SH-SY5Y (cell line): ENCODE results near the gene EDEM3.

Experiments
- GATA2 ChIP-seq: IDR thresholded peaks from 2 replicates; pipeline ENCODE4 v1.6.1; 2011; ENCODE audit warnings: mild to moderate bottlenecking, low read depth, low read length
- GATA3 ChIP-seq: IDR thresholded peaks from 2 replicates; pipeline ENCODE4 v1.6.1; 2011; ENCODE audit warnings: low read depth, mild to moderate bottlenecking, low read length, moderate library complexity

The EDEM3 gene, protein sequence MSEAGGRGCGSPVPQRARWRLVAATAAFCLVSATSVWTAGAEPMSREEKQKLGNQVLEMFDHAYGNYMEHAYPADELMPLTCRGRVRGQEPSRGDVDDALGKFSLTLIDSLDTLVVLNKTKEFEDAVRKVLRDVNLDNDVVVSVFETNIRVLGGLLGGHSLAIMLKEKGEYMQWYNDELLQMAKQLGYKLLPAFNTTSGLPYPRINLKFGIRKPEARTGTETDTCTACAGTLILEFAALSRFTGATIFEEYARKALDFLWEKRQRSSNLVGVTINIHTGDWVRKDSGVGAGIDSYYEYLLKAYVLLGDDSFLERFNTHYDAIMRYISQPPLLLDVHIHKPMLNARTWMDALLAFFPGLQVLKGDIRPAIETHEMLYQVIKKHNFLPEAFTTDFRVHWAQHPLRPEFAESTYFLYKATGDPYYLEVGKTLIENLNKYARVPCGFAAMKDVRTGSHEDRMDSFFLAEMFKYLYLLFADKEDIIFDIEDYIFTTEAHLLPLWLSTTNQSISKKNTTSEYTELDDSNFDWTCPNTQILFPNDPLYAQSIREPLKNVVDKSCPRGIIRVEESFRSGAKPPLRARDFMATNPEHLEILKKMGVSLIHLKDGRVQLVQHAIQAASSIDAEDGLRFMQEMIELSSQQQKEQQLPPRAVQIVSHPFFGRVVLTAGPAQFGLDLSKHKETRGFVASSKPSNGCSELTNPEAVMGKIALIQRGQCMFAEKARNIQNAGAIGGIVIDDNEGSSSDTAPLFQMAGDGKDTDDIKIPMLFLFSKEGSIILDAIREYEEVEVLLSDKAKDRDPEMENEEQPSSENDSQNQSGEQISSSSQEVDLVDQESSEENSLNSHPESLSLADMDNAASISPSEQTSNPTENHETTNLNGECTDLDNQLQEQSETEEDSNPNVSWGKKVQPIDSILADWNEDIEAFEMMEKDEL

DNA sequence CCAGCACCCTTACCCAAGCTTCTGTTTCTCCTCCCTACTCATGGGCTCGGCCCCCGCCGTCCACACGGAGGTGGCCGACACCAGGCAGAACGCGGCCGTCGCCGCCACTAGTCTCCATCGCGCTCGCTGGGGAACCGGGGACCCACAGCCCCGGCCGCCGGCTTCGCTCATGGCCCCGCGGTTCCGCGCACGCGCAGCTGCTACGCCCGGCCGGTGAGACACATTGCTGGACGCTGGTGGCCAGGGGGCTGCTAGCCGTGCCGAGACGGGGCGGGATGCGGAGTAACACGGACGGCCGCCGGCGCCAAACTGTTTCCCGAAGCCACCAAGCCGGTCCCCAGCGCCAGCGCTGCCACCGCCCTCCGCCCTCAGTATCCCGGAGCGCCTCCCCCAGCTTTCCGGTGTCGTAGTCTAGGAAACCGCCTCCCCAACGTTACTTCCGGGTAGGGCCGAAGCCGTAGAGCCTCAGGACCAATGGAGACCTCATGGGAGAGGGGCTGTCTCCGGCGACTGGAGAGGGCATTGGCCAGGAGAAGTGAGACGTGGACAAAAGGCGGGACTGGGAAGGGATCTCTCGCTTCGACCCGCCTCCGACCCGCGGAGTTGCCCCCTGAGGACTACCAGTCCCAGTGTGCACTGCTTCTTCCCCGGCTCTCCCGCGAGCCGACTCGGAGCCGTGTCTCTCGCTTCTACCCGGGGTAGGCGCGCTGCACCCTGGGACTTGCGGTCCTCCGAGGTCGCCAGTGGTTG is at the start of gene EDEM3:
Gene EDEM3, minus strand, starts transcription at position 383 of the 750 bp plus-strand sequence. Its CDS starts 212 bp downstream, at position 171.
- 0 out of 2 replicates have a peak, but pooled peaks have one; percentile 11 for TF ChIP-seq GATA2
- TF ChIP-seq GATA3, result no peak

DNA sequence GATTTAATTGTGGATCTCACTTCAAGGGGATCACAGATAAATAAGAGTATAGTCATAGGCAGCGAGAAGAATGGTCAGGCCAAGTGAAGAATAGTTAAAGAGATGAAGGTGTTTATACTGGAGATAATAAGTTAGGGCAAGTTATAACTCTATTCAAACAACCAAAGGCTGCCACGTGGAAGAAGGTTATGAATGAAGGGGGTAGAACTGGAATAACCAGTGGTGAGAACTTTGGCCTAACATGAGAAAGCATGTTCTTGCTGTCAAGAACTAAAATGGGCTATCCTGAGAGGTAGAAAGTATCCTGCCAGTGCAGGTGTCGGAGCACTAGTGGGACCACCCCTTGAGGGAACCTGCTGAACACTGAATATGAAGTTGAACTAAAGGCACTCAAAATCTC is 49.6 kb upstream of the EDEM3 start:
- no peak for TF ChIP-seq GATA3
- no peak for TF ChIP-seq GATA2

DNA sequence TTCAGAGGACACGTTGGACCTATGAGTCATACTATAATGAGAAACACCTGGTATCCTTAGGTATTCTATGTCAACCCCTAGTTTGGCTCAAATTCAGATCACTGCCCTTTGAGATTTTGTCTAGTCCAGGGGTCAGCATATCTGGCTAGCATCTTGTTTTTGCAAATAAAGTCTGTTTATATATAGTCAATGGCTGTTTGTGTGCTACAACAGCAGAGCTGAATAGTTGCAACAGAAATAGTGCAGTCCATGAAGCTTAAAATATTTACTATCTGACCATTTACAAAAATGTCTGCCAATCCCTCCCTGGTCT is 48.5 kb upstream of the EDEM3 start:
- TF ChIP-seq GATA2 (peak; percentile 21; the same call in 1 of the 2 replicates), GATA3 (no peak)

DNA sequence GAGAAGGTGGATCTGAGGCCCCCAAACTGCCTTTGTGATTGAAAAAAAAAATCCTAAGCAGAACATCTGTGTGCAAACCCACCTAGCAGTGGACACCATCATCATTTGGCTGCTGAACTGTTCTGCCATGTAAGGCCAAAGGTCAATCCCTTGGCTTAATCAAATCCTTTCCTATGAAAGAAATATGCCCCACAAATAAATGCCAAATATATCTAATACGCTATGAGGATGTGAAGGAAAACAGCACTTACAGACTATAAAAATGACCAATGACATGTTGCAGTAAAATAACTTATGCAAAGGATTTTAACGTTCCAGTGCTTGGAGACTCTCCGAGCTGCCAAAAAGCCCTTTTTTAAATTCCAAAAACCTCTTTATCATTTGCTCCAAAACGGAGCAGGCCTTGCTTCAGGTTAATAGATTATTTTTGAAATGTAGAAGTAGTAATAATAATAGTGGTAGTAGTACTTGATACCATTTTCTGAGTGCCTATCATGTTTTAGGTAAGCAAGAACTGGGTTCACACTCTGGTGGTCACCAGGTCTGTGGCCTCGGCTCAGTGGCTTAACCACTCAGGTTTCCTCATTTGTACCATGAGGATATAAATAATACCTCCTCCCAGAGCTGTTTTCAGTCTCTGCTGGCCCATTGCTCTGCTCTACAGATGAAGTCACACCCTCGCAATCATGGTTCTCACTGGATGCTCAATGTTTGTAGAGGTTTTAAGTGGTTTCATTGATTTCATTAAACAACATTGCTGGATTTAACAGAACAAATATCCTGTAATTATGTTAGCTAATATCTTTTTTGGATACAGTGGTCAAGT is 47.9 kb upstream of the EDEM3 start:
- no peak for TF ChIP-seq GATA3

DNA sequence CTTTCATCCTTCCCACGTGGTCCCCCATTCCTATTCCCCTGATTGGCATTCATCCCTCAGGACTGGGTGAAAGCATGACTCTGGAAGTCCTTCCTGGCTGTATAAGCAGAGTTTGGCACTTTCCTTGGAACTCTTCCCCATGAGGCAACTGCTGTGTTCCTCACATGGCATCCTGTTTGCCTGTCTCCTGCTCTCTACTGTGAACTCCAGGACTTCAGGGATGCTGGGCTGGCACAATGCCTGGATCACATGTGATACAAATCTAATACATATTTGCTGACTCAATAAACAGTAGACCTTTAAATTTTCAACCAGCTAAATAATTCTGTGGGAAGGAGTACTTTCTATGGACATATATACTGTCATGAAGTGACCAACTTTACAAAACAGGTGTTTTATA is 46.8 kb upstream of the EDEM3 start:
- TF ChIP-seq GATA2 (no peak), GATA3 (no peak)

DNA sequence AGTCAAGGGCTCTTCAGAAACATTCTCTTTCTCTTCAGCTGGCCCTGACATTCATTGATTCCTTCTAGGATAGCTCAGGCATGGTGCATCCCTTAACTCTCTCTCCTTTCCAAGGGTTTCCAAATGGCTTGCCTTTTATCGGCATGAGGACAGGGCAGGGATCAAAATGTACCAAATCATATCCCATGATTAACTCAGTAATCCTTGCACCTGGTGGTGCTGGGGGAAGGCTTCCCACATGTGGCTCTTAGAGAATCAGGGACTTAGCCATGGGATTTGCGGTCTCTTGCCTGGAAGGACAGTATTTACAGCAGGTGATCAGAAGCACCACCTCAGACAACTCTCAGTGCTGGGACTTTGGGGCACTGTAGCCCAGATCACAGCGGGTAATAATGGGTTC is 46.2 kb upstream of the EDEM3 start:
- TF ChIP-seq GATA3 (no peak), GATA2 (no peak)

DNA sequence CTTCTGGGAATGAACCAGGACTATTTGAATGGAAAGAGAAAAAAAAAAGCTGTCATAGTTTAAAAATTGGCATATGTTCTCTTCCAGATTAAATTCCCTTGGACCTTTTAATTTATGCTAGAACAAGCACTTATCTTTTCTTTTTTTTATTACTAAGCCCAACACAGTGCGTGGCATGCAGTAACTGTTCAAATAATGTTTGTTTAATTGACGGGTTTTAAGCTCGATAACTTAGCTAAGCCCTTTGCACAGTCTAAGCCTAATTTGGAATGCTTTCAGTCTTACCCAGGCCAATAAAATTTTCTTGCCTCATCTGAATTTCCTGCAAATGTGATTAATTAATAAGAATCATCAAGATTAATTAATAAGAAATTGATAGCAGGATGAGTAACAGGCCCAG is 39.3 kb upstream of the EDEM3 start:
- TF ChIP-seq GATA3 (no peak), GATA2 (no peak)

DNA sequence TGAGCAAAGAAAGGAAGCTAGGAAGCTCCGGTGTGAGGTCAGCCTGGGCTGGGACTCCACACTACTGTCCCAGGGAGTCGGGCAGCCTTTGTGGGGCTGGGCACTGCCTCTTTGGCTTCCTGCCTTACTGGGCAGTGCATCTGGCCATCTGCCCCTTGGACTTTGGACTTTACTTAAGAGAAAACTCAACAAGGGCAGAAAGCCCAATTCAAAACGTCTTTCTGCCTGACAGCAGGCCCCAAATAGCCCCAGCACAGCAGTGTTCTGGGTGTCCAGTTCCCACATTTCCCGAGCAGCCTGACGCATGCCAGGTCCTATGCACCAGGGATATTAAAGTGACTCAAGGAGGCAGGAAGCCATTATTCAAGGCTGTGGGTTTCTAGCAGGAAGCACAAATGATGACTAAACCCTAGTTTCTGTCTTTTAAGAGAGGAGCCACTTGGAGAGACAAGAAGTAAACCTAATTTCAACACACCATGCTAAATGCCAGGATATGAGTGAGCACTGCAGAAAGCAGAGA is 37.9 kb upstream of the EDEM3 start:
- no peak for TF ChIP-seq GATA3
- TF ChIP-seq GATA2, result no peak

DNA sequence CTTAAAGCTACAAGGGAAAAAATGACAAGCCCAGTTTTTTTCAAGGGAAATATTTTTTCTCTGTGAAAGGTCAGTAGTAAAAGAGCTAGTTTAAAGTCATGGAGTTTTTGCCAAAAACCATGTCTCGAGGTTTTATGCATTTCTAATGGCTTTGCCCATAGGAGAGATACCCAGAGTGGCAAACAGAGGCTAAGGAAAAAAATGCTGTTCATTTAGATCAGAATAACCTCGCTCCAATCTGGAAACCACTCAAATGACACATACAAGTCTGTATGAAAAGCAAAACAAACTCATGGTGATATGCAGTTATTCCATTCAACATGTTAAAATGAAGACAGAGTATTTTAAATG is 36.9 kb upstream of the EDEM3 start:
- no peak for TF ChIP-seq GATA3
- TF ChIP-seq GATA2, result no peak

DNA sequence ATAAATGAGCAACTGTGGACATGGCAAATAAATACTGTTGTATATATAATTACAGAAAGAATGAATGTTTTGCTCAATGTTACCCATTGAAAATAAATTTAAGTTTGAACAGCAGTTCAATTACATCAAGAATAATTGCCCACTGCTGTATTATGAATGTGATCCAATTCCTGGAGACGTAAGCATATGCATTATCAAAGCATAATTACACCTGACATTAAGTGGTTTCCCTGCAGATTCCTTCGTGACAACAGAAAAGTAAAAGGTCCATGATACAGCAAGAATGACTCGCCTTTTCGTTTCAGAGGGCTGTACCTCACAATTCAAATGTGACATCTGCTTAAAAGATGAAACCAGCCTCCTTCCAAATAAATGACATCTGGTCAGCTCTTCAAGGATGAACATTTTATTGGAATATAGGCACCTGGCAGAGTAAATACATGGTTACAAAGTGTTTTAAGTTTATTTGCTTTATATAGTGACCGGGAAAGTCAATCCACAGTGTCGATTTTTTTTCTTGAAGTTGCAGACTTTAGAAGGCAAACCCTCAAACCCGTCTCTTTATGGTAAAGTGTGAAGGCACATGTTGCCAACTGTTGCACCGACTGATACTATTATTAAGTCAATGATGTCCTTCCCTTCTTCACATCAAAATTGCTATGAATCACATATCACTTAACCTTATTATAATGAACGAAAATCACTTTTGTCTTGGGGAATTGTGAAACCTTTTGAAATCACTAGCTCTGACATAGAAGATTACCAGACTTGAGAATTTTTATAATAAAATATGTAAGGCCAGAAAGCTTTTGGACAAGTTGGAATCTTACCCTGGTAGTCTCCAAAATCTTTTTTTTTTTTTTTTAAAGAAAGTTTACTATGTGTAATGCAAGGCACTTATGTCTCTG is 36.2 kb upstream of the EDEM3 start:
- no peak for TF ChIP-seq GATA2
- no peak for TF ChIP-seq GATA3

DNA sequence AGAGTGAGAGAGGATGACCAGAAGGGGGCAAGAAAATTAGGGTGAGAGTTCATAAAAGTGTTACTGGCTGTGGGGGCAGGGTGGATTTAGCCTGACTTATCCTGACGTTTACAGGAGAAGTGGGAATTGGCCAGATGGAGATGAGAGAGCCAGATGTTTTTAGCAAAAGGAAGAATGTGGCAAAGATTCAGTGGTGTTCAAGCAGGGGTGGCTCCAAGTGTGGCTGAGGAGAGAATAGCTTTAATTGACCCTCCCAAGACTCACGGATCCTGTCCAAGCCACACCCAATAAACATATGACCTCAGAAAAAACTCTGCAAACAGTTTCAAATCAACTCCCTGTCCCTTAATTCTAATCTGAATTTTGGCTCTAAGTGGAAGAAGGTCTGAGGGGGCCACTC is 35.2 kb upstream of the EDEM3 start:
- no peak for TF ChIP-seq GATA2
- no peak for TF ChIP-seq GATA3

DNA sequence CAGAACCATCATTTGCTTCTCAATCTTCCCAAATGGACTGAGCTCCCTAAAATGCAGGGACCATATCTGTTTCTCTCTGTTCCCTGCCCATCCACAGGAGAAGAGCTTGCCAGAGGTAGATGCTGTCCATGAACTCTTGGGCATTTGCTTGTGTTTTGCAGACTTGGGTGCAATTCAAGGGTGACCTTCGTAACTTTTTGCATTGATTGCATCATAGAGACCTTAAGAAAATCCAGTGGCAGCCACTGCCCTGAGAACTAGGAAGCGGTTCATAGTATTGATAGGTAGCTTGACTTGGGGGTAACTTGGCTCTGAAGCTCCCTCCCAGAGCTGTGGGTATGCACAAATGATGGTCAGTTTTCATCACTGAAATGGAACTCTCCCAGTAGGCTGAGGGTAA is 34.3 kb upstream of the EDEM3 start:
- TF ChIP-seq GATA3 (no peak), GATA2 (no peak)

DNA sequence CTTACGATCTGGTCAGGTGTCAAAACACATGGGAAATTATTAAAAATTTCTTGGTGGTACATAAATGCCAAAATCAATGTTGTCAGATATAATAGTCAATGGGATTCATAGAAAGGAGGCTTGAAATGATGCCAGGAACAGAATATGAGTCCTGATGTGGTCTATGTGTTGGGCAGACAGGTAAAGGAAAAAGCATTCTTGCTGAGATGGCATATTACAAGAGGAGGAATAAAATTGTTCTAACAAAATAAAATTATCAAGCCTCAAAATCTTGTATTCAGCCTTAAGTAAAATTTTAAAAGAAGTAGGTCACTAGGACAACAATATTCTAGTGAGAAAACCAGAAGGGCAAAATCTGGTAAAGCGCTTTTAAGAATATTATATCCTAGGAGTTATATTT is 30.9 kb upstream of the EDEM3 start:
- TF ChIP-seq GATA3, result no peak
- TF ChIP-seq GATA2, result no peak
